ENCODE results near the gene CSF1. TPM values are rescaled to one million over a fixed set of nuclear protein-coding genes. Genes with fewer than 3 reads are reported as not detected.

CSF1 gene
- total and polyA plus RNA-seq, 2 of the 13 experiments (the other 11 are each of a cell fraction or from before 2014, with no cell fraction given) = 4.6 to 13.3 TPM

DNA sequence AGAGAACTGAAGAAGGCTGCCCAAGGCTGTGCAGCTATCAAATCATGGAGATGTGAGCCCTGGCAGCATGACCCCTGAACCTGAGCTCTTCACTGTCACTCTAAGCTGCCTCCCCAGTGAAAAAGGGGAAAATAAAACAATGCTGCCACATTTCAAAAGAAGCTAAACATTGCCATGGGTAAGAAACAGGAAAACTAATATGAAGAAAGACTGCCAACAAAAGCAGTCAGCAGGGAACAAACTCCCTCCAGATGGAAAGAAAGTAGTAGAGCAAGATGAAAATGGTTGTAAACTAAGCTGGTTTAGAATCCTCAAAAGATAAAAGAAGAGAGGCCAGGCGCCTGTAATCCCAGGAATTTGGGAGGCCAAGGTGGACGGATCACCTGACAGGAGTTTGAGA is 36.2 kb upstream of the CSF1 start:
- intact Hi-C loops (cut with micrococcal nuclease; ENCODE audit: unreplicated experiment) (no loop called here), in situ Hi-C loops (cut with HindIII; ENCODE audit: extremely low pct_ligation_motif_present, low pct_unique_long_range_greater_than_20kb) (no loop called here)
- Histone ChIP-seq H3K4me1 (ENCODE audit: insufficient read depth, low read length) (peaks cover 62% of the 10 kb centered on the region), H3K27ac (ENCODE audit: extremely low read length, insufficient read depth, low read length) (no peak overlapping the region), H3K4me2 (ENCODE audit: low read depth, low read length) (no peak overlapping the region), H3K36me3 (replicated peaks in 1 of 2; ENCODE audit: control insufficient read depth in 1 of 2, insufficient read depth in 2 of 2, low read length in 2 of 2) (no peaks in the 10 kb centered on the region), H3K27me3 (ENCODE audit: control insufficient read depth in 1 of 2, insufficient read depth in 2 of 2, low read length in 2 of 2) (no peaks in the 10 kb centered on the region; a peak in 1 of 5 replicates), H4K20me1 (ENCODE audit: insufficient read depth, low read length) (no peaks in the 10 kb centered on the region), H3K4me3 (replicated peaks in 1 of 3; ENCODE audit: insufficient read depth in 1 of 3, low read depth in 2 of 3, low read length in 3 of 3) (no peak overlapping the region), H3K79me2 (ENCODE audit: insufficient read depth, low read length) (no peaks in the 10 kb centered on the region), H3K9ac (ENCODE audit: insufficient read depth, low read depth, low read length) (no peak overlapping the region), H3K9me3 (ENCODE audit: low read length) (no peaks in the 10 kb centered on the region), H2AFZ (ENCODE audit: low read length) (no peak overlapping the region)
- ChIA-PET POLR2A (interaction anchor here (1.3 kb wide), 1 partner anchor 21 kb away, joined by 3 read pairs; no protein-coding TSS in a partner anchor), CTCF (ENCODE audit: low intra/inter-chr PET ratio, low total read pairs) (no interaction called here)
- TF ChIP-seq, protein P1, sequence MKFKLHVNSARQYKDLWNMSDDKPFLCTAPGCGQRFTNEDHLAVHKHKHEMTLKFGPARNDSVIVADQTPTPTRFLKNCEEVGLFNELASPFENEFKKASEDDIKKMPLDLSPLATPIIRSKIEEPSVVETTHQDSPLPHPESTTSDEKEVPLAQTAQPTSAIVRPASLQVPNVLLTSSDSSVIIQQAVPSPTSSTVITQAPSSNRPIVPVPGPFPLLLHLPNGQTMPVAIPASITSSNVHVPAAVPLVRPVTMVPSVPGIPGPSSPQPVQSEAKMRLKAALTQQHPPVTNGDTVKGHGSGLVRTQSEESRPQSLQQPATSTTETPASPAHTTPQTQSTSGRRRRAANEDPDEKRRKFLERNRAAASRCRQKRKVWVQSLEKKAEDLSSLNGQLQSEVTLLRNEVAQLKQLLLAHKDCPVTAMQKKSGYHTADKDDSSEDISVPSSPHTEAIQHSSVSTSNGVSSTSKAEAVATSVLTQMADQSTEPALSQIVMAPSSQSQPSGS (CRISPR knock-in tag; IDR thresholded peaks at IDR 0.05) = no peak
- TF ChIP-seq CBX2 (IDR thresholded peaks at IDR 0.05; ENCODE audit: low read depth, low read length) (no peak), CBX2 (CRISPR knock-in tag; IDR thresholded peaks at IDR 0.05; ENCODE audit: low read depth) (no peak)
- 47% methylated on average over 2 of the region's 2 CpGs for WGBS (ENCODE audit: low lambda C conversion rate)
- no peak for ATAC-seq
- FAIRE-seq = no peak
- no peak for DNase-seq (ENCODE audit: low spot score)
- BruUV-seq (replicated peaks) = no TSS peak

DNA sequence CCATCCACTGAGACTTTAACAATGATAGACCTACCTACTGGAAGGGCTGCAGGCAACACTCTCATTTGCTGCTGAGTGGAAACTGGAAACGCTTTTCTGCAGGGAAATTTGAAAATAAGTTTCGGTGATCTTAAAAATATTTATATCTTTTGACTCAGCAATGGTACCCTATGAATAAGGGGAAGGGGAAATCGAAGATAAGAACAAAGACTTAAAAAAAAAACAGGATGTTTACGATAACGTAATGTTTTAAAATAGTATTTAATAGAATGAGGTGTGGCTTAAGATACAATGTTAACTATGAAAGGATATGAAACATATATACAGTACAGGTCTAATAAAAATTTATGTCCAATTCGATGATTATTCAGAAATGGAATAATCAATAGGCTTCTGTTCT is 34.8 kb upstream of the CSF1 start:
- no peak overlapping the region for H3K27ac ChIP-seq (ENCODE audit: extremely low read length, insufficient read depth, low read length)
- WGBS (ENCODE audit: low lambda C conversion rate) = 71% methylated on average over 6 of the region's 6 CpGs
- in situ Hi-C loops (cut with HindIII; ENCODE audit: extremely low pct_ligation_motif_present, low pct_unique_long_range_greater_than_20kb) = no loop called here

More for the DNA sequence above, 34.8 kb upstream of the CSF1 start:
- H3K36me3 ChIP-seq (replicated peaks in 1 of 2; ENCODE audit: control insufficient read depth in 1 of 2, insufficient read depth in 2 of 2, low read length in 2 of 2) = no peaks in the 10 kb centered on the region
- no peak overlapping the region for H2AFZ ChIP-seq (ENCODE audit: low read length)
- H4K20me1 ChIP-seq (ENCODE audit: insufficient read depth, low read length) = no peaks in the 10 kb centered on the region
- POLR2A ChIA-PET = no interaction called here
- no peak overlapping the region for H3K9ac ChIP-seq (ENCODE audit: insufficient read depth, low read depth, low read length)
- H3K4me2 ChIP-seq (ENCODE audit: low read depth, low read length) = no peak overlapping the region
- no peaks in the 10 kb centered on the region; a peak in 1 of 5 replicates for H3K27me3 ChIP-seq (ENCODE audit: control insufficient read depth in 1 of 2, insufficient read depth in 2 of 2, low read length in 2 of 2)
- no peak for TF ChIP-seq ZFP41 (CRISPR knock-in tag; IDR thresholded peaks at IDR 0.05; ENCODE audit: borderline replicate concordance)
- TF ChIP-seq, protein P2, sequence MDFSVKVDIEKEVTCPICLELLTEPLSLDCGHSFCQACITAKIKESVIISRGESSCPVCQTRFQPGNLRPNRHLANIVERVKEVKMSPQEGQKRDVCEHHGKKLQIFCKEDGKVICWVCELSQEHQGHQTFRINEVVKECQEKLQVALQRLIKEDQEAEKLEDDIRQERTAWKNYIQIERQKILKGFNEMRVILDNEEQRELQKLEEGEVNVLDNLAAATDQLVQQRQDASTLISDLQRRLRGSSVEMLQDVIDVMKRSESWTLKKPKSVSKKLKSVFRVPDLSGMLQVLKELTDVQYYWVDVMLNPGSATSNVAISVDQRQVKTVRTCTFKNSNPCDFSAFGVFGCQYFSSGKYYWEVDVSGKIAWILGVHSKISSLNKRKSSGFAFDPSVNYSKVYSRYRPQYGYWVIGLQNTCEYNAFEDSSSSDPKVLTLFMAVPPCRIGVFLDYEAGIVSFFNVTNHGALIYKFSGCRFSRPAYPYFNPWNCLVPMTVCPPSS (IDR thresholded peaks at IDR 0.05) = no peak
- TF ChIP-seq RFXAP (CRISPR knock-in tag; IDR thresholded peaks at IDR 0.05; ENCODE audit: borderline replicate concordance) = no peak
- no peak for TF ChIP-seq ZNF432 (CRISPR knock-in tag; IDR thresholded peaks at IDR 0.05; ENCODE audit: borderline replicate concordance)
- no peak for FAIRE-seq
- H3K4me1 ChIP-seq (ENCODE audit: insufficient read depth, low read length) = peaks cover 77% of the 10 kb centered on the region
- BruUV-seq (replicated peaks) = no TSS peak
- intact Hi-C loops (cut with micrococcal nuclease; ENCODE audit: unreplicated experiment) = no loop called here
- no peak for DNase-seq (ENCODE audit: low spot score)
- no peak for ATAC-seq
- H3K79me2 ChIP-seq (ENCODE audit: insufficient read depth, low read length) = no peaks in the 10 kb centered on the region
- CTCF ChIA-PET (ENCODE audit: low intra/inter-chr PET ratio, low total read pairs) = no interaction called here
- H3K9me3 ChIP-seq (ENCODE audit: low read length) = no peaks in the 10 kb centered on the region
- no peak overlapping the region for H3K4me3 ChIP-seq (replicated peaks in 1 of 3; ENCODE audit: insufficient read depth in 1 of 3, low read depth in 2 of 3, low read length in 3 of 3)

All from HepG2 (cell line).